GM23338 (cell line): ENCODE results near the gene TAS2R10. TPM values are rescaled to one million over a fixed set of nuclear protein-coding genes. Genes with fewer than 3 reads are reported as not detected.

ENCODE experiments used
- ATAC-seq: fragments of 200-7000 bp; cut with Tn5 transposase; 3 replicates; pipeline ENCODE4 v1.9.1; 2020
- DNase-seq: peaks from one replicate; pipeline ENCODE4 v3.0.0-alpha.2; 2015; ENCODE audit warnings: low spot score
- H2AFZ ChIP-seq: fragments of 200-600 bp; sonication (generic); 2 replicates; pipeline ENCODE4 v1.8.0; 2016; ENCODE audit warnings: antibody characterized with exemption, mild to moderate bottlenecking, moderate library complexity
- H3F3A ChIP-seq: fragments of 200-600 bp; sonication (generic); replicated peaks from 2 replicates; pipeline ENCODE4 v1.8.0; 2017; ENCODE audit warnings: antibody characterized with exemption, mixed run types, low read depth
- H3K27ac ChIP-seq: fragments of 200-600 bp; sonication (generic); 2 replicates; pipeline ENCODE4 v1.6.1; 2016; ENCODE audit warnings: low read depth
- H3K27me3 ChIP-seq: fragments of 200-600 bp; sonication (generic); 2 replicates; pipeline ENCODE4 v1.8.0; 2016; ENCODE audit warnings: mild to moderate bottlenecking, mixed run types, moderate library complexity; ENCODE audit not compliant: insufficient read depth
- H3K36me3 ChIP-seq: fragments of 200-600 bp; sonication (generic); 2 replicates; pipeline ENCODE4 v1.8.0; 2016; ENCODE audit warnings: mild to moderate bottlenecking; ENCODE audit not compliant: insufficient read depth
- H3K4me1 ChIP-seq: fragments of 200-600 bp; sonication (generic); 2 replicates; pipeline ENCODE4 v1.8.0; 2016; ENCODE audit warnings: mild to moderate bottlenecking, moderate library complexity; ENCODE audit not compliant: insufficient read depth
- H3K4me2 ChIP-seq: fragments of 200-600 bp; sonication (generic); 2 replicates; pipeline ENCODE4 v1.7.1; 2017; ENCODE audit warnings: mixed run types
- H3K4me3 ChIP-seq: fragments of 200-600 bp; sonication (generic); 2 replicates; pipeline ENCODE4 v1.6.1; 2016; ENCODE audit warnings: mixed run types
- H3K79me2 ChIP-seq: fragments of 200-600 bp; sonication (generic); replicated peaks from 2 replicates; pipeline ENCODE4 v1.8.0; 2017; ENCODE audit warnings: mild to moderate bottlenecking; ENCODE audit not compliant: insufficient read depth
- H3K9me2 ChIP-seq: fragments of 200-600 bp; sonication (generic); 2 replicates; pipeline ENCODE4 v1.8.0; 2017; ENCODE audit not compliant: insufficient read depth
- H4K20me1 ChIP-seq: fragments of 200-600 bp; sonication (generic); replicated peaks from 2 replicates; pipeline ENCODE4 v1.8.0; 2017; ENCODE audit warnings: mild to moderate bottlenecking; ENCODE audit not compliant: insufficient read depth
- H3K27ac Mint-ChIP-seq: 2 replicates; pipeline ENCODE4 v1.8.0; 2020; ENCODE audit warnings: inconsistent platforms, mild to moderate bottlenecking, moderate library complexity, mixed read lengths
- H3K27me3 Mint-ChIP-seq: 3 replicates; pipeline ENCODE4 v1.8.0; 2022; ENCODE audit warnings: low read depth, mild to moderate bottlenecking, moderate library complexity, mixed read lengths, inconsistent platforms; ENCODE audit not compliant: insufficient read depth, poor library complexity
- H3K36me3 Mint-ChIP-seq: 3 replicates; pipeline ENCODE4 v1.8.0; 2021; ENCODE audit warnings: low read depth, mild to moderate bottlenecking, inconsistent platforms, moderate library complexity, mixed read lengths
- H3K4me1 Mint-ChIP-seq: 3 replicates; pipeline ENCODE4 v1.8.0; 2020; ENCODE audit warnings: mild to moderate bottlenecking, inconsistent platforms, mixed read lengths
- H3K4me3 Mint-ChIP-seq: 3 replicates; pipeline ENCODE4 v1.8.0; 2021; ENCODE audit warnings: moderate library complexity, mild to moderate bottlenecking, inconsistent platforms, mixed read lengths
- H3K9me3 Mint-ChIP-seq: 3 replicates; pipeline ENCODE4 v1.8.0; 2020; ENCODE audit warnings: moderate library complexity, mild to moderate bottlenecking, inconsistent platforms, mixed read lengths
- ETS1 ChIP-seq: IDR thresholded peaks from 2 replicates; pipeline ENCODE4 v1.6.1; 2016; ENCODE audit warnings: antibody characterized with exemption
- EZH2phosphoT487 ChIP-seq: fragments of 200-600 bp; sonication (generic); IDR thresholded peaks from one replicate; pipeline ENCODE4 v1.8.1; 2018; ENCODE audit warnings: antibody characterized with exemption; ENCODE audit not compliant: unreplicated experiment
- JUNB ChIP-seq: IDR thresholded peaks from one replicate; pipeline ENCODE4 v1.6.1; 2016; ENCODE audit warnings: antibody characterized with exemption; ENCODE audit not compliant: unreplicated experiment
- NANOG ChIP-seq: IDR thresholded peaks from 2 replicates; pipeline ENCODE4 v1.6.1; 2016; ENCODE audit warnings: antibody characterized with exemption, borderline replicate concordance
- POLR2AphosphoS5 ChIP-seq: IDR thresholded peaks from 2 replicates; pipeline ENCODE4 v1.6.1; 2016; ENCODE audit warnings: antibody characterized with exemption, low read depth
- STAT1 ChIP-seq: IDR thresholded peaks from one replicate; pipeline ENCODE4 v1.6.1; 2016; ENCODE audit warnings: antibody characterized with exemption; ENCODE audit not compliant: unreplicated experiment
- ZNF114 ChIP-seq: fragments of 250-450 bp; sonication (Bioruptor Pico); IDR thresholded peaks from 2 replicates; pipeline ENCODE4 v1.5.0; 2020; ENCODE audit warnings: mild to moderate bottlenecking, moderate library complexity
- ZNF331 ChIP-seq: fragments of 250-450 bp; sonication (Bioruptor Pico); IDR thresholded peaks from 2 replicates; pipeline ENCODE4 v1.5.0; 2020; ENCODE audit warnings: low read depth, mild to moderate bottlenecking, moderate library complexity
- ZNF462 ChIP-seq: fragments of 250-450 bp; sonication (Bioruptor Pico); IDR thresholded peaks from 2 replicates; pipeline ENCODE4 v1.5.0; 2020; ENCODE audit warnings: mild to moderate bottlenecking, moderate library complexity
- polyA plus RNA-seq: library from polyadenylated mRNA; unstranded; fragments of >200 nt; fragmentation: Nextera tagmentation; extraction: Ambion mirVana; gene quantifications from 2 replicates; pipeline ENCODE4 v1.2.1, GENCODE V29; 2016
- total RNA-seq: library from RNA; depleted of rRNA; stranded (reverse); fragments of >200 nt; shearing (Covaris generic); gene quantifications from 2 replicates; pipeline ENCODE4 v1.2.3, GENCODE V29; 2014
- TF ChIP-seq, protein P1 (sequence below): IDR thresholded peaks from one replicate; pipeline ENCODE4 v1.6.1; 2018; ENCODE audit warnings: antibody characterized with exemption; ENCODE audit not compliant: unreplicated experiment
- TF ChIP-seq, protein P2 (sequence below), 2 experiments: fragments of 200-600 bp in 1 of 2; sonication (generic) in 1 of 2; conservative IDR thresholded peaks; 2 replicates each; pipeline versions ENCODE4 v1.5.1 to v1.6.1; 2016 to 2017; ENCODE audit warnings: antibody characterized with exemption in 2 of 2, low read depth in 2 of 2, mild to moderate bottlenecking in 2 of 2, moderate library complexity in 1 of 2

Gene TAS2R10
- total and polyA plus RNA-seq, 2 experiments from 2014 or later: 0.66 to 1.1 TPM

GRCh38 chr12:10838461-10838860, 12.3 kb upstream of the TAS2R10 start (continued):
- TF ChIP-seq, protein P1, sequence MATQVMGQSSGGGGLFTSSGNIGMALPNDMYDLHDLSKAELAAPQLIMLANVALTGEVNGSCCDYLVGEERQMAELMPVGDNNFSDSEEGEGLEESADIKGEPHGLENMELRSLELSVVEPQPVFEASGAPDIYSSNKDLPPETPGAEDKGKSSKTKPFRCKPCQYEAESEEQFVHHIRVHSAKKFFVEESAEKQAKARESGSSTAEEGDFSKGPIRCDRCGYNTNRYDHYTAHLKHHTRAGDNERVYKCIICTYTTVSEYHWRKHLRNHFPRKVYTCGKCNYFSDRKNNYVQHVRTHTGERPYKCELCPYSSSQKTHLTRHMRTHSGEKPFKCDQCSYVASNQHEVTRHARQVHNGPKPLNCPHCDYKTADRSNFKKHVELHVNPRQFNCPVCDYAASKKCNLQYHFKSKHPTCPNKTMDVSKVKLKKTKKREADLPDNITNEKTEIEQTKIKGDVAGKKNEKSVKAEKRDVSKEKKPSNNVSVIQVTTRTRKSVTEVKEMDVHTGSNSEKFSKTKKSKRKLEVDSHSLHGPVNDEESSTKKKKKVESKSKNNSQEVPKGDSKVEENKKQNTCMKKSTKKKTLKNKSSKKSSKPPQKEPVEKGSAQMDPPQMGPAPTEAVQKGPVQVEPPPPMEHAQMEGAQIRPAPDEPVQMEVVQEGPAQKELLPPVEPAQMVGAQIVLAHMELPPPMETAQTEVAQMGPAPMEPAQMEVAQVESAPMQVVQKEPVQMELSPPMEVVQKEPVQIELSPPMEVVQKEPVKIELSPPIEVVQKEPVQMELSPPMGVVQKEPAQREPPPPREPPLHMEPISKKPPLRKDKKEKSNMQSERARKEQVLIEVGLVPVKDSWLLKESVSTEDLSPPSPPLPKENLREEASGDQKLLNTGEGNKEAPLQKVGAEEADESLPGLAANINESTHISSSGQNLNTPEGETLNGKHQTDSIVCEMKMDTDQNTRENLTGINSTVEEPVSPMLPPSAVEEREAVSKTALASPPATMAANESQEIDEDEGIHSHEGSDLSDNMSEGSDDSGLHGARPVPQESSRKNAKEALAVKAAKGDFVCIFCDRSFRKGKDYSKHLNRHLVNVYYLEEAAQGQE: no peak
- TF ChIP-seq JUNB: no peak
- no peak for TF ChIP-seq STAT1
- TF ChIP-seq, protein P2, sequence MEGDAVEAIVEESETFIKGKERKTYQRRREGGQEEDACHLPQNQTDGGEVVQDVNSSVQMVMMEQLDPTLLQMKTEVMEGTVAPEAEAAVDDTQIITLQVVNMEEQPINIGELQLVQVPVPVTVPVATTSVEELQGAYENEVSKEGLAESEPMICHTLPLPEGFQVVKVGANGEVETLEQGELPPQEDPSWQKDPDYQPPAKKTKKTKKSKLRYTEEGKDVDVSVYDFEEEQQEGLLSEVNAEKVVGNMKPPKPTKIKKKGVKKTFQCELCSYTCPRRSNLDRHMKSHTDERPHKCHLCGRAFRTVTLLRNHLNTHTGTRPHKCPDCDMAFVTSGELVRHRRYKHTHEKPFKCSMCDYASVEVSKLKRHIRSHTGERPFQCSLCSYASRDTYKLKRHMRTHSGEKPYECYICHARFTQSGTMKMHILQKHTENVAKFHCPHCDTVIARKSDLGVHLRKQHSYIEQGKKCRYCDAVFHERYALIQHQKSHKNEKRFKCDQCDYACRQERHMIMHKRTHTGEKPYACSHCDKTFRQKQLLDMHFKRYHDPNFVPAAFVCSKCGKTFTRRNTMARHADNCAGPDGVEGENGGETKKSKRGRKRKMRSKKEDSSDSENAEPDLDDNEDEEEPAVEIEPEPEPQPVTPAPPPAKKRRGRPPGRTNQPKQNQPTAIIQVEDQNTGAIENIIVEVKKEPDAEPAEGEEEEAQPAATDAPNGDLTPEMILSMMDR (conservative IDR thresholded peaks at IDR 0.05; ENCODE audit: low read depth in 2 of 2): no peak
- no peak for TF ChIP-seq ZNF114
- no peak for TF ChIP-seq ZNF331 (CRISPR knock-in tag)

DNA sequence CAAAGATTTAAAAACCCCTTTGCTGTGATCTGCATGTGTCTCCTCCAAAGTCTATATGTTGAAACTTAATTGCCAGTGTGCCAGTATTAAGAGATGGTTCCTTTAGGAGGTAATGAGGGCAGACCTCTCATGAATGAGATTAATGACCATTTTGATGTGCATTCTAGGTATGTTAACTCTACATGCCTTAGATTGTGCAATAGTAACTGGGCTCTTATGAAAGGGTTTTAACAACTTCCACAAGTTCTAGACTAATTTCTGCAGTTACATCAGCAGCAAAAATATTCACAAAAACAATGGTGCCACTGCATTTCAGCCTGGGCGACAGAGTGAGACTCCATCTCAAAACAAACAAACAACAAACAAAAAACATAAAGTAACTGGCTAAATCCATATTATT, 3.8 kb upstream of the TAS2R10 start:
- H2AFZ ChIP-seq: no peak overlapping the region
- no peak for ATAC-seq

More for the DNA sequence above, 3.8 kb upstream of the TAS2R10 start:
- H3K27ac ChIP-seq: no peak overlapping the region
- H3K9me3 Mint-ChIP-seq: no peaks in the 10 kb centered on the region
- no peaks in the 10 kb centered on the region for H3F3A ChIP-seq
- no peaks in the 10 kb centered on the region for H3K9me2 ChIP-seq
- no peaks in the 10 kb centered on the region for H3K4me1 Mint-ChIP-seq
- TF ChIP-seq POLR2AphosphoS5 (no peak), NANOG (no peak), ETS1 (no peak), EZH2phosphoT487 (no peak), JUNB (no peak), ZNF462 (CRISPR knock-in tag) (no peak), STAT1 (no peak)
- no peaks in the 10 kb centered on the region for H3K36me3 Mint-ChIP-seq
- no peaks in the 10 kb centered on the region for H3K27me3 Mint-ChIP-seq
- no peak overlapping the region for H3K4me2 ChIP-seq
- no peaks in the 10 kb centered on the region for H3K4me1 ChIP-seq
- H4K20me1 ChIP-seq: no peaks in the 10 kb centered on the region
- no peaks in the 10 kb centered on the region for H3K27me3 ChIP-seq
- H3K36me3 ChIP-seq: no peaks in the 10 kb centered on the region
- H3K27ac Mint-ChIP-seq: no peak overlapping the region
- no peak overlapping the region for H3K4me3 ChIP-seq
- DNase-seq: no peak
- no peaks in the 10 kb centered on the region for H3K79me2 ChIP-seq
- no peak overlapping the region for H3K4me3 Mint-ChIP-seq
